Raji (cell line): Measurements from ENCODE around the gene CCDC120.

Source experiments
- POLR2A ChIP-seq: IDR thresholded peaks from 2 replicates; pipeline ENCODE4 v1.6.1; 2011; ENCODE audit warnings: low read depth, low read length, control low read depth; ENCODE audit not compliant: insufficient read depth

The CCDC120 gene

GRCh38 chrX:49071877-49072711 is 13.3 kb downstream of the CCDC120 start:
- no peak for TF ChIP-seq POLR2A

DNA sequence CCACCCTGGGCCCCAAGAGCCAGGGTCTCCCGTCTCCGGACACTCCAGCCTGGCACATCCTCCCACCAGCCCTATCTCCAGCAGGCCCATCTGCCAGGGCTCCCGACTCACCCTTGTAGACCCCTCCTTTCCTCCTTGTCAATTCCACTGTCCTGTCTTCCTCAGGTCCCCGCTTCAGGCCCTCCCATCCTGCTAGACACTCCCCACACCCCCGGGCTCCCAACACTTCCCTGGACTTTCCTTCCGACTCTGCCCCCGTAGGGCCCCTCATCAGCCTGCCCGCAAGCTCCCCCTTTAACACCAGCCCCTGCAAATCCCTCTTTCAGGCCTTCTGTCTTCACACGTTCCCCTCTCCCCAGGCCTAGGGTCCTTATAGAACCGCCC is 13.9 kb downstream of the CCDC120 start:
- no peak for TF ChIP-seq POLR2A

- no peak for TF ChIP-seq POLR2A
Measured at GRCh38 chrX:49073601-49074575, 15.1 kb downstream of the CCDC120 start, which contains the start of gene PRAF2. Gene PRAF2 (minus strand): TSS chrX:49074002. CDS start chrX:49073987, 15 bp downstream.

- TF ChIP-seq POLR2A: no peak
Measured at GRCh38 chrX:49075347-49075746, 16.5 kb downstream of the CCDC120 start.

DNA sequence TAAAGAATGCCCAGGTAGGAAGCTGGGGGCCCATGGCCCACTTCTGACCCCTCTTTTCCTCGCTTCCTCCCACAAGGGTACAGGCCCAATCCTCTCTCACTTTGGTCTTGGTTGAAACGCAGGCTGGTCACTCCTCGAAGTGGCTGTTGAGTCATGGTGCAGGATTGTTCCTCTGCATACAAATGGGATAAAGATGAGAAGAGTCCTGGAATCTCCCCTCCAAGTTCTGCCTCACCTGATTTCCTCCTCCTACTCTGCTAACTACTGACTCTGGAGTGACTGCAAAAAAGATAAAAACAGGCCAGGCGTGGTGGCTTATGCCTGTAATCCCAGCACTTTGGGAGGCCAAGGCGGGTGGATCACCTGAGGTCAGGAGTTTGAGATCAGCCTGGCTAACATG is 19.1 kb downstream of the CCDC120 start:
- no peak for TF ChIP-seq POLR2A

GRCh38 chrX:49079489-49080428 is 21.0 kb downstream of the CCDC120 start, which contains the start of gene WDR45:
Gene WDR45 (minus strand): TSS chrX:49079887. CDS start chrX:49078095, 1,792 bp downstream.
- peak; percentile 61 for TF ChIP-seq POLR2A

- no peak for TF ChIP-seq POLR2A
Measured at GRCh38 chrX:49082271-49082871, 23.6 kb downstream of the CCDC120 start.

- no peak for TF ChIP-seq POLR2A
Measured at GRCh38 chrX:49089553-49089952, 30.8 kb downstream of the CCDC120 start.

GRCh38 chrX:49096419-49096818 is 37.6 kb downstream of the CCDC120 start:
- TF ChIP-seq POLR2A: no peak

DNA sequence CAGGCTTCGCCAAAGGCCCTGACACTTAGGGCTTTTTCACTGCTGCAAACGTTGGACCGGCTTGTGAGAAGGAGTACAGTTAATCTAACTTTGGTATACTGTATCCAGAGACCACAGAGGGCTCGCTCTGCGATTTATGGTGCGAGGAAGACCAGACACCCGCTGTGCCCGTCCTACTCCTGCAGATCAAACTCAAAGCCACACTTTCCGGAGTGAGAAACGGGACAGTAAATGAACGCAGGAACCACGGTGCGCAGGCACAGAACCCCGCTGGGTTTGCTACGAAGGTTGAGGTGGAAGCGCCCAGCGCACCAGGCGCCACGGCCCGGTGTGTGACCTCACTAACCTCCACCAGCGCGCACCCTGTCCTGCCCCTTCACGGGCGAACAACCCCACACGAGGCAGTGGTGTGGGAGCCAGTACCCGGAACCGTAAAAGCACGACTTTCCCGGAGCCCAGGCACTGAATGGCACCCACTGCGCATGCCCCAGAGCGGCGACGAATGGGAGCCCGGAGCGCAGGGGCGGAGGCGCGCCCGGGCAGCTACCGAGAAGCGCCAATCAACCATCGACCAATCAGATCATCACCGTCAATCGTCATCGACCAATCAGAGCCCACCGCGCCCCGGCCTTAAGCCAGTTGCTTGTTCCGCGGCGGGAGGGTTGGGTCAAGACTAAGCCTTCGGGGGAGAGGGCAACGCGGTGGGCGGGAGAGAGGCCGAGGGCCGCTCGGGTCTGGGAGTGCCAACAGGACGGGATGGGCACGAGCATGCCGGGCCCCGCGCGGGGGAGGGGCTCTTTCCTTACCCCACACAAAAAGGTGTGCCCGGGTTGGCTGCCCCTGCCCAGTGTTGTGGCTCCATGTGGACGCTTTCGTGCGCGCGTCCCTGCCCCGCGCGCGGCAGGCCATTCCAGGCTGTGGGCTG is 42.2 kb downstream of the CCDC120 start:
- peak; percentile 81 for TF ChIP-seq POLR2A

GRCh38 chrX:49101629-49101984 is 42.8 kb downstream of the CCDC120 start:
- TF ChIP-seq POLR2A: no peak

- TF ChIP-seq POLR2A: no peak
Measured at GRCh38 chrX:49102190-49102589, 43.4 kb downstream of the CCDC120 start.

- TF ChIP-seq POLR2A: no peak
Measured at GRCh38 chrX:49103637-49104036, 44.8 kb downstream of the CCDC120 start.
